Activated T-helper 1 cell treated with anti-CD3 and anti-CD28 coated beads, Interleukin-2, amount 50 U/mL, for 16 hours (primary cell): ENCODE results near the gene TUBA4A.
"Not testable (repeated sequence)": the region's sequence is repeated elsewhere in the genome, so short reads cannot be mapped to it uniquely, and the experiment has no call there.

Experiments used
- DNase-seq, 2 donors: peaks; one replicate each; pipeline ENCODE4 v3.0.0-alpha.2; 2020; ENCODE audit warnings: low read depth in 1 of 2, low spot score in 1 of 2

The TUBA4A gene

GRCh38 chr2:219269362-219270054 is 15.8 kb upstream of the TUBA4A start:
- DNase-seq = no peak

GRCh38 chr2:219268294-219268693 is 14.6 kb upstream of the TUBA4A start:
- DNase-seq = no peak

- no peak for DNase-seq
Measured at GRCh38 chr2:219266886-219267285, 13.2 kb upstream of the TUBA4A start.

GRCh38 chr2:219266232-219266631 is 12.5 kb upstream of the TUBA4A start:
- no peak for DNase-seq

GRCh38 chr2:219261024-219261855 is 7.5 kb upstream of the TUBA4A start:
- DNase-seq = no peak

GRCh38 chr2:219258942-219259341 is 5.2 kb upstream of the TUBA4A start:
- DNase-seq = not testable (repeated sequence)

GRCh38 chr2:219254590-219255201 is 978 bp upstream of the TUBA4A start:
- DNase-seq = no peak

- DNase-seq = no peak
Measured at GRCh38 chr2:219252900-219253752, 592 bp downstream of the TUBA4A start, which contains the start of gene TUBA4B. Gene TUBA4B (plus strand): TSS chr2:219253243. CDS start chr2:219253408, 165 bp downstream.

GRCh38 chr2:219252570-219252899 is 1.2 kb downstream of the TUBA4A start:
- DNase-seq = no peak

GRCh38 chr2:219252084-219252483 is 1.6 kb downstream of the TUBA4A start:
- DNase-seq = no peak

GRCh38 chr2:219251656-219252055 is 2.1 kb downstream of the TUBA4A start:
- DNase-seq = no peak

GRCh38 chr2:219250049-219250781 is 3.5 kb downstream of the TUBA4A start:
- DNase-seq = no peak

- no peak for DNase-seq
Measured at GRCh38 chr2:219249203-219249980, 4.3 kb downstream of the TUBA4A start.

GRCh38 chr2:219248845-219249202 is 4.9 kb downstream of the TUBA4A start:
- DNase-seq = no peak

- peak; percentile 30 to 45 for DNase-seq
Measured at GRCh38 chr2:219247678-219248642, 5.8 kb downstream of the TUBA4A start.

GRCh38 chr2:219246559-219246958 is 7.2 kb downstream of the TUBA4A start:
- DNase-seq = no peak

- DNase-seq = no peak
Measured at GRCh38 chr2:219245899-219246230, 7.9 kb downstream of the TUBA4A start.

- peak; percentile 83 to 85 for DNase-seq
Measured at GRCh38 chr2:219245148-219245898, 8.4 kb downstream of the TUBA4A start, which contains the start of the genes GLB1L and STK16. Gene GLB1L (minus strand): TSS chr2:219245444. CDS start chr2:219243573, 1,871 bp downstream. Gene STK16 (plus strand): TSS chr2:219245479. CDS start chr2:219246000, 521 bp downstream.
